Skeletal muscle satellite cell (primary cell): ENCODE results near the gene DUSP8.
A peak's percentile ranks its signal among the peaks of the same experiment; 100 is the strongest.

Experiments used
- H3K27me3 ChIP-seq: 2 replicates; pipeline ENCODE4 v1.7.0; 2013; ENCODE audit warnings: low read length; ENCODE audit not compliant: control insufficient read depth, insufficient read depth
- H3K36me3 ChIP-seq: 2 replicates; pipeline ENCODE4 v1.7.0; 2013; ENCODE audit warnings: mild to moderate bottlenecking, control low read depth, low read length; ENCODE audit not compliant: insufficient read depth
- H3K4me1 ChIP-seq: 2 replicates; pipeline ENCODE4 v1.7.0; 2013; ENCODE audit warnings: low read length; ENCODE audit not compliant: control insufficient read depth, insufficient read depth
- H3K4me2 ChIP-seq: 2 replicates; pipeline ENCODE4 v1.7.0; 2013; ENCODE audit warnings: mild to moderate bottlenecking, low read length
- H3K4me3 ChIP-seq: 2 replicates; pipeline ENCODE4 v1.7.0; 2013; ENCODE audit warnings: low read length
- H3K9ac ChIP-seq: 2 replicates; pipeline ENCODE4 v1.7.0; 2013; ENCODE audit warnings: mild to moderate bottlenecking, low read depth, low read length, moderate library complexity
- H3K9me3 ChIP-seq: replicated peaks from 2 replicates; pipeline ENCODE4 v1.7.0; 2013; ENCODE audit warnings: mild to moderate bottlenecking, control low read depth, low read length

The DUSP8 gene

DNA sequence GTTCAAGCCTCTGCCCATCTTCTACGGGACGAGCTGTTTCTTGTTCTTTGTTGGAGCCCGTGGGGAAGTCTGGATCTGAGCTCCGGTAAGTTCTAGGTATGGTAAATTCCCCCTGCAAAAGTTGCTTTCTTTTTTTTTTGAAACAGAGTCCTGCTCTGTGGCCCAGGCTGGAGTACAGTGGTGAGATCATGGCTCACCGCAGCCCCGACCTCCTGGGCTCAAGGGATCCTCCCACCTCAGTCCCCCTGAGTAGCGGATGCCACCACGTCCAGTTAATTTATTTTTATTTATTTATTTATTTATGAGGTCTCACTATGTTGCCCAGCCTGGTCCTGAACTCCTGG, 50.0 kb downstream of the DUSP8 start:
- no peaks in the 10 kb centered on the region for H3K9me3 ChIP-seq
- no peaks in the 10 kb centered on the region for H3K4me1 ChIP-seq
- no peak overlapping the region for H3K4me2 ChIP-seq
- no peaks in the 10 kb centered on the region for H3K36me3 ChIP-seq
- no peak overlapping the region for H3K9ac ChIP-seq
- H3K27me3 ChIP-seq: no peaks in the 10 kb centered on the region
- no peak overlapping the region for H3K4me3 ChIP-seq

- H3K4me1 ChIP-seq: no peaks in the 10 kb centered on the region
- no peaks in the 10 kb centered on the region for H3K36me3 ChIP-seq
- H3K4me2 ChIP-seq: no peak overlapping the region
- H3K27me3 ChIP-seq: no peaks in the 10 kb centered on the region
- H3K4me3 ChIP-seq: no peak overlapping the region
- no peak overlapping the region for H3K9ac ChIP-seq
- no peaks in the 10 kb centered on the region for H3K9me3 ChIP-seq
Observed at GRCh38 chr11:1521382-1522080, 50.5 kb downstream of the DUSP8 start.

DNA sequence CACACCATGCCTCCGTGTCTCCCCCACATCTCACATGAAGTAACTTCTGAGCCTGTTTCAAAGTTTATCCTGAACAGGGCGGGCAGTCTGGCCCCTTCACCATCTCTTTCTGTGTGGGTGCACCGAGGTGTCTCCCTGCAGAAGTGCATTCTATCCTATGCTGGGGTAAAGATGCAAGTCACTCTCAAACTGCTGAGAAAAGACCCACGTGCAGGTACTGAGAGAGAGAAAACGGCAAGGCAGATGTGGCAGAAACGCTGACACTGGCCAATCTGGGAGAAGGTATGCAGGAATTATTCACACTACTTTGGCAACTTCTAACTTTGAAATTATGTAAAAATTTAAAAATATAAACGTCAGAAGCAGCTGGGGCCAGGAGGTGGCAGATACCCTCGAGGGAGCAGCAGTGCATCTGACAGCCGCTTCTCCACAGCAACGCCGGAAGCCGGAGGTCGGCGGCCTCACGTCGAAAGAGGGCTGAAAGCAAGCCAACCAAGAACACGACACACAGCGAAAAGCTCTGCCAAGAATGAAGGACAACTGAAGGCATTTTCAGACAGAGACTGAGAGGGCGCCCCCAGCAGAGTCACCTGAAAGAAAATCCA, 51.3 kb downstream of the DUSP8 start:
- H3K36me3 ChIP-seq: no peaks in the 10 kb centered on the region
- H3K4me3 ChIP-seq: no peak overlapping the region
- H3K4me2 ChIP-seq: no peak overlapping the region
- no peak overlapping the region for H3K9ac ChIP-seq
- no peaks in the 10 kb centered on the region for H3K27me3 ChIP-seq
- H3K4me1 ChIP-seq: no peaks in the 10 kb centered on the region
- H3K9me3 ChIP-seq: no peaks in the 10 kb centered on the region

DNA sequence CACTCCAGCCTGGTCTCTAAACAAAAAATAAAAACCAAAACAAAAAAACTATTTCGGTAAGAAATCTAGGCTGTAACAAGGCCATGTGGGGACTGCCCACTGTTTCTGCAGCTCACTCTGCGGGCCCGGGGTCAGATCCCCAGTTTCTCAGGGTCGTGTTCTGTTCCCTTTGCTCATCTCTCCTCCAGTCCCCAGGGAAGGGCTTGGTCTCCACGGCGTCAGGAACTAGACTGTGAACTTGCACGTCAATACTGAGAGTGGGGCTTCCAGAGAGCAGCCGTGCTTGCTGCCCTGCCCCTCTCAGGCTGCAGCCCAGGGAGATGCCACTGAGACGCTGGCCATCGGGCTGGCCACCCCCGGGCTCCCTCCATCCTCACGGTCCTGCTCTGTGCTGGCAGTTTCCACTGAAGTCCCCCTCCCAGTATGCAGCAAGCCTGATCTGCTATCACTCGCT, 51.8 kb downstream of the DUSP8 start:
- Histone ChIP-seq H3K4me2 (no peak overlapping the region), H3K9me3 (no peaks in the 10 kb centered on the region), H3K27me3 (no peaks in the 10 kb centered on the region), H3K9ac (no peak overlapping the region), H3K4me3 (no peak overlapping the region), H3K4me1 (peaks cover 2% of the 10 kb centered on the region), H3K36me3 (no peaks in the 10 kb centered on the region)

GRCh38 chr11:1519028-1520010, 52.8 kb downstream of the DUSP8 start:
- H3K4me1 ChIP-seq: peaks cover 3% of the 10 kb centered on the region
- H3K36me3 ChIP-seq: no peaks in the 10 kb centered on the region
- H3K4me2 ChIP-seq: no peak overlapping the region
- no peaks in the 10 kb centered on the region for H3K27me3 ChIP-seq
- no peak overlapping the region for H3K9ac ChIP-seq
- H3K4me3 ChIP-seq: no peak overlapping the region
- H3K9me3 ChIP-seq: no peaks in the 10 kb centered on the region

- H3K36me3 ChIP-seq: peaks cover 3% of the 10 kb centered on the region
- no peak overlapping the region for H3K4me2 ChIP-seq
- H3K9me3 ChIP-seq: no peaks in the 10 kb centered on the region
- H3K9ac ChIP-seq: no peak overlapping the region
- H3K4me1 ChIP-seq: peaks cover 3% of the 10 kb centered on the region
- no peaks in the 10 kb centered on the region for H3K27me3 ChIP-seq
- H3K4me3 ChIP-seq: no peak overlapping the region
Observed at GRCh38 chr11:1518301-1518700, 53.8 kb downstream of the DUSP8 start.

DNA sequence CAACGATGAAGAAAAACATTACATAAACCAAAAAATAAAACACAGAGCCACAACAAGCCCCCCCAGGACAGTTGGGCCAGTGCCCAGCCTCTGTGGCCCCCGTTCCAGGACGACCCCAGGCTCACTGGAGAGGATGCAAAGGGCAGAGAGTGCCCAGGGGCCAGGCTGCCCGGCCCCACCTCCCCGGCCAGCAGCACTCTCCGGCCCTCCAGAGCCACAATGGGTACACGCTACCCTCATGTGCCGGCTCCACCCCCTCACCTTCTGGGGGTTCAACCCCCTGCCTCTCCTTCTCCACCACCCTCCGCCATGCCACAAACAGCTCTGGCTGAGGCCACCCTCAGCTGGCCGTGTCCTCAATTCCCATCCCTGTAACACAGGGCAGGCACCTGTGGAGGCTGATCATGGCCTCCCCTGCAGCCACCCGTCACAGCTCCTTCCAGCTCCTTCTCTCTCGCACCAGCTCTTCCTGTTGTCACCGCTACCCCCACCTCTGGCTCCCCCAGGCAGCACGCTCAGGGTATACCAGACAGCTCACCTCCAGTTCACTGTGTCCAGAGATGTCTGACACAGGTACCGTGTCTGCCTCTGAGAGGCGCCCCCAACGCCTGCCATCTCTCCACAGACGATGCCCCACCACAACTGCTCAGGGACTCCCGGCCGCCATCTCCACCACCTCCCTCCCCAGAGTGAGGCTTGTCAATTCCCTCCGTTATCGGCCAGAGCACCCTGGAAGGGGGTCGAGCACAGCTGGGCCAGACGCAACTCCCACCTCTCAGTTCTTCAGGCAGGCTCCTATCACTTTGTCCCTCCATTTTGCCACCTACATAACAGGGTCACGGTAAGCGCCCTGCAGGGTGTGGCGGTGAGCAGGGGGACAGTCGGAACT, 54.7 kb downstream of the DUSP8 start:
- H3K9me3 ChIP-seq: no peaks in the 10 kb centered on the region
- no peak overlapping the region for H3K4me2 ChIP-seq
- H3K36me3 ChIP-seq: peaks cover 5% of the 10 kb centered on the region
- no peaks in the 10 kb centered on the region for H3K27me3 ChIP-seq
- no peak overlapping the region for H3K9ac ChIP-seq
- peaks cover 3% of the 10 kb centered on the region for H3K4me1 ChIP-seq
- no peak overlapping the region for H3K4me3 ChIP-seq

GRCh38 chr11:1516273-1517067, 55.6 kb downstream of the DUSP8 start:
- no peak overlapping the region for H3K9ac ChIP-seq
- peaks cover 3% of the 10 kb centered on the region for H3K4me1 ChIP-seq
- H3K27me3 ChIP-seq: no peaks in the 10 kb centered on the region
- H3K9me3 ChIP-seq: no peaks in the 10 kb centered on the region
- no peak overlapping the region for H3K4me3 ChIP-seq
- H3K4me2 ChIP-seq: no peak overlapping the region
- peaks cover 5% of the 10 kb centered on the region for H3K36me3 ChIP-seq

DNA sequence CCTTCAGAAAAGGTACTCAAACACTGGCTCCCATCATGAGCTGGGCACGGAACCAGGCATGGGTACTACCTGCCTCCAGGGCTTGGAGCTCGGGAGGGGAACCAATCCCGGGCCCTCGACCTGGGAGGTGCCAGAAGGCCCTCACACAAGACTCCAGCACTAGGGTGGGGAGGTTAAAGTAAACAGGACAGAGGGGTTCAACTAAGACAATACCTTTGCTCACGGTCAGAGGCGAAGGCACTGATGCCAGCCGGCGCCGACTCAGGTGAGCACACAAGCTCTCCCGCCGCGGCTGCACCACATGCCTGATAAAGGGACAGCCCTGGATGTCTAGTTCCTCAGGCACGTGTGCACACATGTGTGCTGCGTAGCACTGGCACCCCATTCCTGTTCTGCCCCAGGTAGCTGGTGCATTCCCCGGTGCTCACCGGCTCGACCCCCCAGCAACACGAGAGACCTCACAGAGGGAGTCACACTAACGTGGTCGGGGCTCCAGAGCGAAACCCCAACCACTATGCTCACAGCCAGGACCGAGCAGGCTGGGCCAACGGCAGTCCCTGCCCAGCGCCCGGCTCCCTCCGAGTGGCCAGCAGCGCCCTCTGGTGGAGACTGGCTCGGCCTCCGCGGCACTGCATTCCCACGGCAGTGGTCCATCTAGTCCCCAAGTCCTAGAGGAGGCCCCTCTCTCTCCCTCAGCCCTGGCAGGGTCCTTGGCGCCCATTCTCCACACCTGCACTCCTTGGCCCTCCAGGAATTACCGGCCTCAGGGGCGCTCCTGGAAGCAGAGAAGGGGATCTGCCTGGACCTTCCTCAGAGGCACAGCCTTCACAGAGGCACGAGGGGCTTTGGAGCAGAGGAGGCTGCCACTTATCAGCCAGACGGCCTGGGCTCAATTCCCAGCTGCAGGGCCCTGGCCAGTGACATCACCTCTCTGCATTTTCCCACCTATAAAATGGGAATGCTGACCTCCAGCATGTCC, 56.7 kb downstream of the DUSP8 start:
- Histone ChIP-seq H3K4me2 (peak overlapping the region; percentile 71), H3K4me1 (peaks cover 3% of the 10 kb centered on the region), H3K9ac (no peak overlapping the region), H3K27me3 (no peaks in the 10 kb centered on the region), H3K36me3 (peaks cover 5% of the 10 kb centered on the region), H3K9me3 (no peaks in the 10 kb centered on the region), H3K4me3 (no peak overlapping the region)
